ENCODE measurements around the gene TXLNA. TPM values are rescaled to one million over a fixed set of nuclear protein-coding genes. Genes with fewer than 3 reads are reported as not detected.

Gene TXLNA
- total RNA-seq, 1 donor from 2014 or later, result 54.0 TPM

GRCh38 chr1:32187850-32188249 is 8.4 kb downstream of the TXLNA start:
- TF ChIP-seq, protein P1, sequence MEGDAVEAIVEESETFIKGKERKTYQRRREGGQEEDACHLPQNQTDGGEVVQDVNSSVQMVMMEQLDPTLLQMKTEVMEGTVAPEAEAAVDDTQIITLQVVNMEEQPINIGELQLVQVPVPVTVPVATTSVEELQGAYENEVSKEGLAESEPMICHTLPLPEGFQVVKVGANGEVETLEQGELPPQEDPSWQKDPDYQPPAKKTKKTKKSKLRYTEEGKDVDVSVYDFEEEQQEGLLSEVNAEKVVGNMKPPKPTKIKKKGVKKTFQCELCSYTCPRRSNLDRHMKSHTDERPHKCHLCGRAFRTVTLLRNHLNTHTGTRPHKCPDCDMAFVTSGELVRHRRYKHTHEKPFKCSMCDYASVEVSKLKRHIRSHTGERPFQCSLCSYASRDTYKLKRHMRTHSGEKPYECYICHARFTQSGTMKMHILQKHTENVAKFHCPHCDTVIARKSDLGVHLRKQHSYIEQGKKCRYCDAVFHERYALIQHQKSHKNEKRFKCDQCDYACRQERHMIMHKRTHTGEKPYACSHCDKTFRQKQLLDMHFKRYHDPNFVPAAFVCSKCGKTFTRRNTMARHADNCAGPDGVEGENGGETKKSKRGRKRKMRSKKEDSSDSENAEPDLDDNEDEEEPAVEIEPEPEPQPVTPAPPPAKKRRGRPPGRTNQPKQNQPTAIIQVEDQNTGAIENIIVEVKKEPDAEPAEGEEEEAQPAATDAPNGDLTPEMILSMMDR (IDR thresholded peaks at IDR 0.05; ENCODE audit: insufficient read depth, low read length, severe bottlenecking), result no peak
- Histone ChIP-seq H3K4me3 (ENCODE audit: low read depth, low read length) (no peak overlapping the region), H3K27me3 (ENCODE audit: control insufficient read depth, insufficient read depth, low read length) (no peaks in the 10 kb centered on the region), H3K36me3 (ENCODE audit: control insufficient read depth, insufficient read depth, low read length) (peaks cover 40% of the 10 kb centered on the region)
- DNase-seq (ENCODE audit: low read depth) (no peak), FAIRE-seq (no peak)

DNA sequence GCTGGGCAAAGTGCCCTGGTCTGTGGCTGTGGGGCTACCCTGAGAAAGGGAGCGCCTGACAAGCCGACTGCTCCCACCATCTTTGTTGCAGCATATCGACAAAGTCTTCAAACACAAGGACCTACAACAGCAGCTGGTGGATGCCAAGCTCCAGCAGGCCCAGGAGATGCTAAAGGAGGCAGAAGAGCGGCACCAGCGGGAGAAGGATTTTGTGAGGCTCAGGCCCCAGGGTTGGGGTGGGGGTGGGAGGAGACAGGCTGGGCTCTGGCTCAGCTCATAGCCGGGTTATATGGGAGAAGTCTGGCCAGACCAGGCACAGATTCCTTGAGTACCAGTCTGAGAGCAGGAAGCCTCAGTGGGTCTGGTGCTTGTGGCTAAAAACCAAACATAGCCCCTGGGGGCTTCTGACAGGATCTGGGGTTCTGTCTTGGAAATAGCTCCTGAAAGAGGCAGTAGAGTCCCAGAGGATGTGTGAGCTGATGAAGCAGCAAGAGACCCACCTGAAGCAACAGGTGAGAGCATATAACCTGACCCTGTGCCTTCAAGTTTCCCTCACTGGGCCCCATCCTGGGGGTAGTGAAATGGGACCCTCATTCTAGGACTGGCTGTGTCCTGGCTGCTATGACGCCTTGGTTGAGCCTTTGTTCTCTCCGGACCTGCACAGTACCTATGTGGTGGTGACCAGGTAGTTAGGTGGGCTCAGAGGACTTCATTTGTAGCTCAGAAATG is 12.9 kb downstream of the TXLNA start:
- no peak for DNase-seq (ENCODE audit: low read depth)
- H3K4me3 ChIP-seq (ENCODE audit: low read depth, low read length), result no peak overlapping the region
- H3K36me3 ChIP-seq (ENCODE audit: control insufficient read depth, insufficient read depth, low read length), result peaks cover 52% of the 10 kb centered on the region
- FAIRE-seq, result no peak
- TF ChIP-seq, protein P1 (IDR thresholded peaks at IDR 0.05; ENCODE audit: insufficient read depth, low read length, severe bottlenecking), result no peak
- H3K27me3 ChIP-seq (ENCODE audit: control insufficient read depth, insufficient read depth, low read length), result no peaks in the 10 kb centered on the region

DNA sequence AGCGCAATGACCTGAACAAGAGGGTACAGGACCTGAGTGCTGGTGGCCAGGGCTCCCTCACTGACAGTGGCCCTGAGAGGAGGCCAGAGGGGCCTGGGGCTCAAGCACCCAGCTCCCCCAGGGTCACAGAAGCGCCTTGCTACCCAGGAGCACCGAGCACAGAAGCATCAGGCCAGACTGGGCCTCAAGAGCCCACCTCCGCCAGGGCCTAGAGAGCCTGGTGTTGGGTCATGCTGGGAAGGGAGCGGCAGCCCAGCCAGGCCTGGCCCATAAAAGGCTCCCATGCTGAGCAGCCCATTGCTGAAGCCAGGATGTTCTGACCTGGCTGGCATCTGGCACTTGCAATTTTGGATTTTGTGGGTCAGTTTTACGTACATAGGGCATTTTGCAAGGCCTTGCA is 15.5 kb downstream of the TXLNA start:
- DNase-seq (ENCODE audit: low read depth) (no peak), FAIRE-seq (no peak)
- Histone ChIP-seq H3K27me3 (ENCODE audit: control insufficient read depth, insufficient read depth, low read length) (no peaks in the 10 kb centered on the region), H3K4me3 (ENCODE audit: low read depth, low read length) (no peak overlapping the region), H3K36me3 (ENCODE audit: control insufficient read depth, insufficient read depth, low read length) (peaks cover 37% of the 10 kb centered on the region)
- TF ChIP-seq, protein P1 (IDR thresholded peaks at IDR 0.05; ENCODE audit: insufficient read depth, low read length, severe bottlenecking), result no peak

- TF ChIP-seq, protein P1 (IDR thresholded peaks at IDR 0.05; ENCODE audit: insufficient read depth, low read length, severe bottlenecking), result no peak
- DNase-seq (ENCODE audit: low read depth) (no peak), FAIRE-seq (no peak)
- peaks cover 33% of the 10 kb centered on the region for H3K36me3 ChIP-seq (ENCODE audit: control insufficient read depth, insufficient read depth, low read length)
- no peak overlapping the region for H3K4me3 ChIP-seq (ENCODE audit: low read depth, low read length)
- no peaks in the 10 kb centered on the region for H3K27me3 ChIP-seq (ENCODE audit: control insufficient read depth, insufficient read depth, low read length)
Observed at GRCh38 chr1:32195531-32195930, 16.1 kb downstream of the TXLNA start.

DNA sequence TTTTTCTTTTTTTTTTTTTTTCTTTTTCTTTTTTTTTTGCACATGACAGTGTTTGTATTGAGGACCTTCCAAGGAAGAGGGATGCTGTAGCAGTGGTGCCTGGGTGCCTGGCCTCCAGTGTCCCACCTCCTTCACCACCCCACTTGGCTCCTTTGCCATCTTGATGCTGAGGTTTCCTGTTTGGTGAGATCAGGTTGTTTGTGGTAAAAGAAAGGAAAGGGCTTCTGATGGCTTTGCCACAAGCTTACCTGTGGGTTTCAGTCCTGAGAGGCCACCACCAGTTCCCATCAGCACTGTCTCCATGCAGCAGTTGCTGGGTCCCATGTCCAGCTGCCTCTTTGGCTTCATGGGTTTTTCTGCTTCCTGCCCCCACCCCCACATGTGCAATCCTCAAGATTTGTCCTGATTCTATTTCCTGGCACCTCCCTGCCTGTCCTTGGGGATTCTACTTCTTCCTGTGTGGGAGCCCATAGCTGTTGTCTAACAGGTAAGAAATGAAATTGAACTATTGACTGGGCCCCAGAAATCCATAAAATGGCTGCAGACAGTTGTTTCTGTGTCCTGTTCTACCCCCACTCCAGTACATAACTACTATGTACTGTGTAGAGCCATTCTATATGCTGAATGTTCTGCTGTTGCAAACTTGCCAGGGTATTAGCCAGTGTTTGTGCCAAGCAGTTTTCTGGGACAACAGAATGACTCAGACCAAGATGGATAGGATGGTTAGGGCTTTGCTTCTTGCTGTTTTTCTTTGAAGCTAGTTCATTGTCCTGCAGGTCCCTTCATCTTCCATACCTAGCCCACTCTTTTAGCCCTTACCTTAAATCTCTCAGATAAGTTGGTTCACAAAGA is 16.7 kb downstream of the TXLNA start:
- Histone ChIP-seq H3K27me3 (ENCODE audit: control insufficient read depth, insufficient read depth, low read length) (no peaks in the 10 kb centered on the region), H3K36me3 (ENCODE audit: control insufficient read depth, insufficient read depth, low read length) (peaks cover 33% of the 10 kb centered on the region), H3K4me3 (ENCODE audit: low read depth, low read length) (no peak overlapping the region)
- TF ChIP-seq, protein P1 (IDR thresholded peaks at IDR 0.05; ENCODE audit: insufficient read depth, low read length, severe bottlenecking), result no peak
- FAIRE-seq (no peak), DNase-seq (ENCODE audit: low read depth) (no peak)
